ENCODE results near the gene DPP9. TPM values are rescaled to one million over a fixed set of nuclear protein-coding genes. Genes with fewer than 3 reads are reported as not detected.

The DPP9 gene
- polyA plus RNA-seq, 5 donors, result 20.2 to 34.1 (median 29.0) TPM

GRCh38 chr19:4711211-4711610, 12.4 kb downstream of the DPP9 start:
- DNase-seq, result no peak

GRCh38 chr19:4710281-4710600, 13.4 kb downstream of the DPP9 start:
- no peak for DNase-seq

GRCh38 chr19:4709440-4710280, 14.0 kb downstream of the DPP9 start:
- no peak for DNase-seq

- no peak for DNase-seq
Measured at GRCh38 chr19:4707956-4708650, 15.5 kb downstream of the DPP9 start.

GRCh38 chr19:4707322-4707721, 16.3 kb downstream of the DPP9 start:
- DNase-seq, result no peak

- DNase-seq, result no peak
Measured at GRCh38 chr19:4705413-4706131, 18.1 kb downstream of the DPP9 start.

GRCh38 chr19:4704317-4704673, 19.3 kb downstream of the DPP9 start:
- DNase-seq, result no peak

- DNase-seq, result no peak
Measured at GRCh38 chr19:4703671-4704316, 19.8 kb downstream of the DPP9 start.

- no peak for DNase-seq
Measured at GRCh38 chr19:4702764-4703163, 20.9 kb downstream of the DPP9 start.

- no peak for DNase-seq
Measured at GRCh38 chr19:4701557-4701956, 22.1 kb downstream of the DPP9 start.

- no peak for DNase-seq
Measured at GRCh38 chr19:4700693-4700970, 23.0 kb downstream of the DPP9 start.

- DNase-seq, result no peak
Measured at GRCh38 chr19:4699826-4700692, 23.6 kb downstream of the DPP9 start.

GRCh38 chr19:4697304-4697703, 26.3 kb downstream of the DPP9 start:
- no peak for DNase-seq

GRCh38 chr19:4695224-4695731, 28.4 kb downstream of the DPP9 start:
- DNase-seq, result no peak

- DNase-seq, result no peak
Measured at GRCh38 chr19:4694211-4694987, 29.2 kb downstream of the DPP9 start.

GRCh38 chr19:4693471-4694121, 30.0 kb downstream of the DPP9 start:
- DNase-seq, result no peak

GRCh38 chr19:4693078-4693350, 30.6 kb downstream of the DPP9 start:
- DNase-seq, result no peak

GRCh38 chr19:4692251-4693077, 31.2 kb downstream of the DPP9 start:
- no peak for DNase-seq

- no peak for DNase-seq
Measured at GRCh38 chr19:4691373-4691772, 32.3 kb downstream of the DPP9 start.
